HG02798 (cell line): ENCODE results near the gene SLC25A14.
"Not testable (repeated sequence)": the region's sequence is repeated elsewhere in the genome, so short reads cannot be mapped to it uniquely, and the experiment has no call there.

Experiments
- ATAC-seq: cut with Tn5 transposase; IDR thresholded peaks from one replicate; pipeline ENCODE4 v1.9.1; 2021; ENCODE audit warnings: mild to moderate bottlenecking; ENCODE audit not compliant: unreplicated experiment, poor library complexity

SLC25A14 gene

DNA sequence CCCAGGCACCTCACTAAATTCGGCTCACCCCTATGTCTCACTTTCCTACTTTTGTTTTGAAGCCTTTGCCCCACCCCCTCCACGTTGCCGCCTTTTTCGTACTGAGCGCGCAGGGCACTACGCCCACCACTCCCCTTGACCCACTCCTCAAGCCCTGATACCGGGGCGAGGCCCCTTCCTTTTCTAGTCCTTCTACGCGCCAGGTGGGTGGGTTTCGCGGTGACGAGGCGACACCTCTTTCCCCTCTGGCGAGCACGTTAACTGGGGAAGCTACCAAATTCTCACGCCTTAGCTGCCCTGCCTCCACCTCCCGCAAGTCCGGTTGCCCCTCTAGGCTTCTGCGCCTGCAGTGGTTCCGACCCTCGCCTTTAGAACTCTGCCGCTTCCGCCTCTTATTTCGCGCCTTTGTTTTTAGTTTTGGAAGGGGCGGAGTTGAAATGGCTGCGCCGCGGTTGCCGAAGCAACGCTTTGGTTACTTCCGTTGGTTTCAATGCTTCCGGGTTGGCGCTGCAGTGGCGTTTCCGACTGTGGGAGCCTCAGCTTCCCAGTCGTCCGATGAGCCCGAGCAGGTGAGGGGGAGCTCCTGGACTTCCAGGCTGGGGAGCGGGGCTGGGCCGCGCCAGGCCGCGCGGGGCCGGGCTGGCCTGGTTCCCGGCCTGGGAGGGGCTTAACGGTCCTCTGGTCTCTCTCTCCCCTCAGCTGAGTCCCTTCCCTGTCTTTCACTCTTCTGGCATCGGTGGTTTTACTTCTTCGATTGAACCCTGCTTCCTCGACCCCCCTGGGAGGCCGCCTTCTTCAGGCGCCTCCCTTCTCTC lies at the start of gene SLC25A14:
Gene SLC25A14 (plus strand): TSS at position 512 of the 815 bp plus-strand sequence. CDS start 360 bp downstream, outside the sequence.
- ATAC-seq, result peak; percentile 99

DNA sequence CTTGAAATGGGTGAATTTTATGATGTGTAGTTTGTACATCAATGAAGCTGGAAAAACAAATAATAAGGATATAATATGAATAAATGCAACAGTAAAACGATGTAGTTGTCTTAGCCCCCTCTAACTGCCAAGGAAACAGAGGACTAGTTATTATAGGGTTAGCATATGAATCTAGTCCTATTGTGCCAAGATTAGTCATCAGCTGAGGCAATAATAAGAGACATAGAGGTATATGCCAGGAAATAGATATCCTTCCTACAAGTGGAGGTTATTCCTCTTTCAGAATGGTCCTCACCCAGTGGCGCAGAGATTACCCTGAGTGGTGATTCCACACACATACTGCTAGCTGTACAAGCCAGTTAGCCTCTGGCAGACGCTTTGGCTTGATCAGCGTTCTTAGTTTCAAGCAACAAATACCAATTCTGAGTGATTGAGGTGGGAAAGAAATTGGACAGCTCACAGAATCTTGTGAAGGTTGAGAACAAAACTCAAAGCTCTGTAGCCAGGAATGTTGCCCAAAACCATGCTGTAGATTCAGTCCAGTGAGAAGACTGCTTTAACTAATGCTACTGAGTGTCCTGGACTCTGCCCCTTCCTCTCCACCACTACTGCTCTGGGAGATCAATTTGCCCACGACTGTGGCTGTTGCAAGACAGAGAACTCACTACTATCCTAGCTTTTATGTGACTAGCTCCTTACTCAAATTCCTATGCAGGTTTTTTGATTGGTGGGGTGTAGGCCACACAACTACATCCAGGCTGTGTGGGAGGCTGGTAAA lies 44.0 kb upstream of the SLC25A14 start:
- ATAC-seq, result no peak

- ATAC-seq, result no peak
These were observed 43.4 kb upstream of the SLC25A14 start for GRCh38 chrX:130296297-130296678.

DNA sequence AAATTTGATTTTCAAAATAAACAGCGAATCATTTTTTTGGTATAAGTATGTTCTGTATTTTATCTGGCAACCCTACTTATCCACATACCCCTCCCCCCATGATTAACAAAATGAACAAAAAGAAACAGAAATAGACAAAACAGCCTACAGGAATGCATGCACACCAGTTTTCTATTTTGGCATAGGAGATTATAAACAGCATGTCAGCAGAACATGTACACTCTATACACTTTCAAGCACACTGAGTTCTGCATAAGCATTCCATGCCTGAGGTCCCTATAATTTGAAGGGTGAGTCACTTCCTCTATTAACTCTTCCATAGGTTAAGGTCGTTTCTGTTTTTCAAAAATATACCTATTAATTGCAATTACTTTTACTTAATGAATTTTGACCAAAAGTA lies 43.0 kb upstream of the SLC25A14 start:
- ATAC-seq, result no peak

- no peak for ATAC-seq
These were observed 40.3 kb upstream of the SLC25A14 start for GRCh38 chrX:130299279-130300009.

DNA sequence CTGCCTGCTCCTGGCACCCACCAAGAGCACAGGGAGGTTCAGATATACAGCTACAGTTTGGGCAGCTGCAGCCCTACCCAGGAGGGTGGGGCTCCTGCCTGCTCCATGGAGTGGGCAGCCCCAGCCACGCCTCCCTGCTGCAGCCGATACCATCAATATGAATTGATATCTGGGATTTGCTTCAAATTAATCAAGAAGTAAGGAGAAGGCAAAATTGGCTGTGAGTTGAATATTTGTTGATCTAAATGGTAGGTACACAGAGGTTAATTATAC lies 39.8 kb upstream of the SLC25A14 start:
- ATAC-seq, result no peak

DNA sequence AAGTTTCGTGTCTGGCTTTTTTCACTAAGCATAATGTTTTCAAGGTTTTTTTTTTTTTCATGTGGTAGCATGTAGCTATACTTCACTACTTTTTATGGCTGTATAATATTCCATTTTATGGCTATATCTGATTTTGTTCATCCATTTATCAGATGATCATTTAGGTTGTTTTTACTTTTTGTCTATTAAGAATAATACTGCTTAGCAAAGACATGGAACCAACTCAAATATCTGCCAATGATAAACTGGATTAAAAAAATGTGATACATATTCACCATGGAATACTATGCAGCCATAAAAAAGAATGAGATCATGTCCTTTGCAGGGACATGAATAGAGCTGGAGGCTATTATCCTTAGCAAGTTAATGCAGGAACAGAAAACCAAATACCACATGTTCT lies 38.3 kb upstream of the SLC25A14 start:
- no peak for ATAC-seq

DNA sequence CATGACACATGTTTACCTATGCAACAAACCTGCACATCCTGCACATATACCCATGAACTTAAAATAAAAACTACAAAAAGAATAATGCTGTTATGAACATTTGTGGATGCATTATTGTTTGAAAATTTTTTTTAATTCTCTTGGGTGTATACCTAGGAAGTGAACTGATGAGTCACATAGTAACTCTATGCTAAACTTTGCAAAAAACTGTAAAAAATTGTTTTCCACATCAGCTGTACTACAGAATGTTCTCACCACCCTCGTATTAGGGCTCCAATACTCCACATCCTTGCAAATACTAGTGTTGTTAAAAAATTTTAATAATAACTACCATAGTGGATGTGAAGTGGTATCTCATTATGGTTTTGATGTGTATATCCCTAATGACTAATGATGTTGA lies 37.7 kb upstream of the SLC25A14 start:
- ATAC-seq, result no peak

GRCh38 chrX:130304587-130305368 lies 34.9 kb upstream of the SLC25A14 start:
- no peak for ATAC-seq

DNA sequence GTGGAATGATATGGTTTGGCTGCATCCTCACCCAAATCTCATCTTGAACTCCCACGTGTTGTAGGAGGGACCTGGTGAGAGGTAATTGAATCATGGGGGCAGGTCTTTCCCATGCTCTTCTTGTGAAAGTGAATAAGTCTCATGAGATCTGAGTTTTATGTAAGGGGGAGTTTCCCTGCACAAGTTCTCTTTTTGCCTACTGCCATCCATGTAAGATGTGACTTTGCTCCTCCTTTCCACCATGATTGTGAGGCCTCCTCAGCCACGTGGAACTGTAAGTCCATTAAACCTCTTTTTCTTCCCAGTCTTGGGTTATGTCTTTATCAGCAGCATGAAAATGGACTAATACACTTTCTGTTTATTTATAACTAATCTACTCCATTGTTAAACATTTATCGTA lies 19.8 kb upstream of the SLC25A14 start:
- ATAC-seq, result not testable (repeated sequence)

DNA sequence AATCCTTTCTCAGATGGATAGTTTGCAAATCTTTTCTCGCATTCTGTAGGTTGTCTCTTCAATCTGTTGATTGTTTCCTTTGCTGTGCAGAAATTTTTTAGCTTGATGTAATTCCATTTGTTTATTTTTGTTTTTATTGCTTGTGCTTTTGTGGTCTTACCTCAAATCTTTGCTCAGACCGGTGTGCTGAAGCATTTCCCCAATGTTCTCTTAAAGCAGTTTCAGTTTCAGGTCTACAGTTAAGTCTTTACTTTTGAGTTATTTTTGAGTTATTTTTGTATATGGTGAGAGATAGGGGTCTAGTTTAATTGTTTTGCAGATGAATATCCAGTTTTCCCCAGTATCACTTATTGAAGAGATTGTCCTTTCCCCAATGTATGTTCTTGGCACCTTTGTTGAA lies 18.2 kb upstream of the SLC25A14 start:
- peak; percentile 61 for ATAC-seq

GRCh38 chrX:130330146-130330545 lies 9.6 kb upstream of the SLC25A14 start:
- no peak for ATAC-seq

DNA sequence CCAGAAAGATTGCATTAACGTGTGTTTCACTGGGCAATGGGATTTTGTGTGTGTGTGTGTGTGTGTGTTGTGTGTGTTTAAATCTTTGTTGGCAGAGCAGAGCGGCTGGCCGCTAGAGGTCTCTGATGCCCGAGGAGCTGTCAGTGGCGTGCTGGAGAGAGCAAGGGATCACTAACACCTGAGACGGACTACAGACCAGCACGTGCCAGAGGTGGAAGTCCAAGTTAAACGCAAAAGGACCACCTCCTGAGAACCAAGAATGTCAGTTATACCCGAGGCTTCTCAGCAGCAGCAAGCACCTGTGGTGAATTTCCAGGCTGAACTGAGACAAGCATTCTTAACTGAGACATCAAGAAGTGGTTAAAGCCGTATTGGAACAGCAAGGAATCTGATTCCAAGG lies 9.0 kb upstream of the SLC25A14 start:
- ATAC-seq, result peak; percentile 85

DNA sequence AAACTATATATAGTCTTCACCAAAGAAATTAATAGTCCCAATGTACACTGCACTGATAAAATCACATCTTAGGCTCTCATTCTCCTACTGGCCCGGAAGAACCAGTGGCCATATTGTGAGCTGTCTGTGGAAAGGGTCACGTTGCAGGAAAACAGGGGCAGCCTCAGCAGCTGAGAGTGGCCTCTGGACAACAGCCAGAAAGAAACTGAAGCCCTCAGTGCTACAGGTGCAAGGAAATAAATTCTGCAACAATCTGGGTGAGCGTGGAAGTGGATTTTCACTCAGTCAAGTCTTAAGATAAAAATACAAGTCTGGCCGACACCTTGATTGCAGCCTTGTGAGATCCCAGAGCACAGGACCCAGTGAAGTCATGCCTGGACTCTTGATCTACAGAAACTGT lies 3.2 kb upstream of the SLC25A14 start:
- no peak for ATAC-seq

DNA sequence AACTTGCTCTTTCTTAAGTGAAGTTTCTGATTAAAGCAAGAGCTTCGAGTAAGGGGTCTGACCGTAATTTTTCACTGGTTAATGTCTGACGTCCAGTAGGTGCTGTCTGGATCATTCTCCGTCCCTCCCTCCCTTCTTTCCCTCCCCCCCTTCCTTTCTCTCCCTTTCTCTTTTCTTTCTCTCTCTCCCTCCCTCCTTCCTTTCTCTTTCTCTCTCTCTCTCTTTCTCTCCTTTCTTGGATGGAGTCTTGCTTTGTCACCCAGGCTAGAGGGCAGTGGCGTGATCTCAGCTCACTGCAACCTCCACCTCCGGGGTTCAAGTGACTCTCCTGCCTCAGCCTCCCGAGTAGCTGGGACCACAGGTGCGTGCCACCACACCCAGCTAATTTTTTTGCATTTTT lies 850 bp upstream of the SLC25A14 start:
- ATAC-seq, result not testable (repeated sequence)

- ATAC-seq, result peak; percentile 4
These were observed 552 bp downstream of the SLC25A14 start for GRCh38 chrX:130340271-130340670.

DNA sequence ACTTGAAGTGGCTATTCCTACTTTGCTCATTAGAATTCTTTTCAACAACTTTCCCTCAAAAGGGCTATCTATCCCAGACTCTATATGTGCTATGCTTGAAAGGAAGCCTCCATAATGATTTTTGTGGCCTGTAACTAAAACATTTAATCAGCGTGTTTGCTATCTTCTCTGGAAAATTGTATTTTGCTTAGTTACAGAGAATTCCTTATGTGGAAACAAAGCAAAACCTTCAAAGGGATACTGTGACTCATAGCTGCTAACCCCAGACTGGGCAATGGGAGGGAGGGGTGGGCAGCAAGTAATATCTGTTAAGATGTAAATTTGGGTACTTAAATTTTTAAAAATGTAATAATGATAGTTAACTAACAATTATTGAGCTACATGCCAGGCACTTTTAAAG lies 3.7 kb downstream of the SLC25A14 start:
- ATAC-seq, result no peak

DNA sequence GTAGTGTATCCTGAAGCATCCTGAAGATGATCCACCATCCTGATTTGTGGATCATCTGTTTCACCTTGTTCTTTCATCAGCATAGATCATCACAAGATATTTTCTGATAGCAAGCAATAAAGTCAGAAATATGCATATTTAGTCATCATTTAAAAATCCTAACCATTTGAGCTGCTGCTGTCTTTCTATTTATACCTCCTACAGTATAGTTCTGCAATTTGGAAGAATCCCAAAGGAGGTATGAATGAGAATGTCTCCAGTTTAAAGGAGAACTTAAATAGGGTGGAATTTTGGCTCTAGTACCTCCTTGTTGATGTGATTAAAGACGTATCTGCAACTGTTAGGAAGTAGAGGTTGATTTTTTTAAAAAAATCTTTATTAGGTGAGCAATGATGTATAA lies 7.6 kb downstream of the SLC25A14 start:
- ATAC-seq, result no peak

DNA sequence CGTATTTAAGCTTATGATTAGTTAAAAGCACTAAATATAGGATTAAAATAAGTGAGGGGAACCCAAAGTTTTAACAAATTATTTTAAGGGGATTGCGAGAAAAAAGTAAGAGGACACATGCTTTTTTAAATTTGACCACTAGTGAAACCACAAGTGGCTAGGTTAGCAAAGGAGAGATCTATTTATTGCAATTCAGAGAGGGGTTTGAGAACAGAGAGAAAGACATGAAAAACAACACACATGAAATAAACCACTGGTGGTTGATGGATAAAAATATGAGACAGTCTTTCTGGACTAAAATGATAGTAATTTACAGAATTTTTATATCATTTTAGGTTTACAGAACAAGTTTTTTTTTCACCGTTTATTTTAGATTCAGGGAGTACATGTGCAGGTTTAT lies 11.8 kb downstream of the SLC25A14 start:
- no peak for ATAC-seq

DNA sequence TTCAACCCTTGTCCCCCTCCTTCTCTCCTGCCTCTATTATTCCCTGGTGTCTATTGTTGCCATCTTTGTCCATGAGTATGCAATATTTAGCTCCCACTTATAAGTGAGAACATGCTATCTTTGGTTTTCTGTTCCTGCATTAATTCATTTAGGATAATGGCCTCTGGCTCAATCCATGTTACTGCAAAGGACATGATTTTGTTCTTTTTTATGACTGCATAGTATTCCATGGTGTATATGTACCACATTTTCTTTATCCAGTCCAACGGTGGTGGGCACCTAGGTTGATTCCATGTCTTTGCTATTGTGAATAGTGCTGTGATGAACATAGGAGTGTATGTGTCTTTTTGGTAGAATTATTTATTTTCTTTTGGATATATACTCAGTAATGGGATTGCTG lies 12.3 kb downstream of the SLC25A14 start:
- not testable (repeated sequence) for ATAC-seq
